Measurements from ENCODE around the gene FGFR2.

DNA sequence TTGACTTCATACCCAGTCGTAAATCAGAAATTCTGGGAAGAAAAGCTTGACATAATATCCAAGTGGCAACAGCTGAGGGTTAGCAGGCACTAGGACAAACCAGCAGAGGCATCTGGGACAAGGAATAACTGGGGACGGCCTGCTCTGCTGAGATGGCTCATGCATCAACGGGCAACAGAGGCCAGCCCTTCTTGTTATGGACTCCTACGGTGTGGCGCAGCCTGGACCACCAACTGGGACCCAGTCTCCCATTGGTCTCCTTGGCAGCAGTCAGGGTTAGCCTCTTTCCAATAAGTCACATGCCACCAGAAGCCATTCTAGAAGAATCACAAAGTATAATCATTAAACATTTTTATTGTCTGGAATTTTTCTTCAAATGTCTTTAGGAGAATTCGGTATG is 15.0 kb downstream of the FGFR2 start:
- TF ChIP-seq, protein P1, sequence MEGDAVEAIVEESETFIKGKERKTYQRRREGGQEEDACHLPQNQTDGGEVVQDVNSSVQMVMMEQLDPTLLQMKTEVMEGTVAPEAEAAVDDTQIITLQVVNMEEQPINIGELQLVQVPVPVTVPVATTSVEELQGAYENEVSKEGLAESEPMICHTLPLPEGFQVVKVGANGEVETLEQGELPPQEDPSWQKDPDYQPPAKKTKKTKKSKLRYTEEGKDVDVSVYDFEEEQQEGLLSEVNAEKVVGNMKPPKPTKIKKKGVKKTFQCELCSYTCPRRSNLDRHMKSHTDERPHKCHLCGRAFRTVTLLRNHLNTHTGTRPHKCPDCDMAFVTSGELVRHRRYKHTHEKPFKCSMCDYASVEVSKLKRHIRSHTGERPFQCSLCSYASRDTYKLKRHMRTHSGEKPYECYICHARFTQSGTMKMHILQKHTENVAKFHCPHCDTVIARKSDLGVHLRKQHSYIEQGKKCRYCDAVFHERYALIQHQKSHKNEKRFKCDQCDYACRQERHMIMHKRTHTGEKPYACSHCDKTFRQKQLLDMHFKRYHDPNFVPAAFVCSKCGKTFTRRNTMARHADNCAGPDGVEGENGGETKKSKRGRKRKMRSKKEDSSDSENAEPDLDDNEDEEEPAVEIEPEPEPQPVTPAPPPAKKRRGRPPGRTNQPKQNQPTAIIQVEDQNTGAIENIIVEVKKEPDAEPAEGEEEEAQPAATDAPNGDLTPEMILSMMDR (IDR thresholded peaks at IDR 0.05; ENCODE audit: low read depth, low read length, poor library complexity, severe bottlenecking): no peak
- TF ChIP-seq EZH2phosphoT487 (IDR thresholded peaks at IDR 0.05; ENCODE audit: borderline replicate concordance, low read length): no peak
